NOMO-1 (cell line): ENCODE results near the gene PRKN.

Experiments
- DNase-seq, 2 experiments: peaks; one replicate each; lab custom pipeline; 2025; ENCODE audit not compliant: unreplicated experiment in 2 of 2; lab: John Stamatoyannopoulos, UW

Gene PRKN

GRCh38 chr6:162727322-162728182 is at the start of gene PRKN, which contains the start of gene PACRG:
PRKN (minus strand) TSS chr6:162727766.
PACRG (plus strand) TSS chr6:162727974.
- DNase-seq = no peak

GRCh38 chr6:162777091-162777490 is 49.5 kb upstream of the PRKN start:
- no peak for DNase-seq

GRCh38 chr6:162773996-162774395 is 46.4 kb upstream of the PRKN start:
- DNase-seq = no peak

- no peak for DNase-seq
Measured at GRCh38 chr6:162772466-162772865, 44.9 kb upstream of the PRKN start.

- no peak for DNase-seq
Measured at GRCh38 chr6:162770955-162771354, 43.4 kb upstream of the PRKN start.

- no peak for DNase-seq
Measured at GRCh38 chr6:162770136-162770535, 42.6 kb upstream of the PRKN start.

GRCh38 chr6:162753775-162754174 is 26.2 kb upstream of the PRKN start:
- DNase-seq = no peak

- DNase-seq = no peak
Measured at GRCh38 chr6:162751211-162751859, 23.8 kb upstream of the PRKN start.

- no peak for DNase-seq
Measured at GRCh38 chr6:162750776-162751175, 23.2 kb upstream of the PRKN start.

GRCh38 chr6:162736961-162737360 is 9.4 kb upstream of the PRKN start:
- DNase-seq = no peak

- no peak for DNase-seq
Measured at GRCh38 chr6:162733489-162733888, 5.9 kb upstream of the PRKN start.

GRCh38 chr6:162730502-162730901 is 2.9 kb upstream of the PRKN start:
- DNase-seq = no peak

- DNase-seq = no peak
Measured at GRCh38 chr6:162728706-162729105, 1.1 kb upstream of the PRKN start.

GRCh38 chr6:162728197-162728596 is 631 bp upstream of the PRKN start:
- DNase-seq = no peak

GRCh38 chr6:162726947-162727321 is 632 bp downstream of the PRKN start:
- DNase-seq = no peak

- no peak for DNase-seq
Measured at GRCh38 chr6:162722633-162723032, 4.9 kb downstream of the PRKN start.

GRCh38 chr6:162722226-162722625 is 5.3 kb downstream of the PRKN start:
- DNase-seq = no peak

- no peak for DNase-seq
Measured at GRCh38 chr6:162721404-162721687, 6.2 kb downstream of the PRKN start.

- no peak for DNase-seq
Measured at GRCh38 chr6:162719528-162719927, 8.0 kb downstream of the PRKN start.

GRCh38 chr6:162715601-162716000 is 12.0 kb downstream of the PRKN start:
- DNase-seq = no peak

GRCh38 chr6:162713974-162714780 is 13.4 kb downstream of the PRKN start:
- no peak for DNase-seq

GRCh38 chr6:162712694-162713093 is 14.9 kb downstream of the PRKN start:
- no peak for DNase-seq
